Panc1 (cell line): ENCODE data around the gene CLCN7. TPM values are rescaled to one million over a fixed set of nuclear protein-coding genes. Genes with fewer than 3 reads are reported as not detected.

Experiments
- ATAC-seq: fragments of 200-7000 bp; cut with Tn5 transposase; 2 replicates; pipeline ENCODE4 v1.9.1; 2020; ENCODE audit warnings: mild to moderate bottlenecking, moderate library complexity
- BruUV-seq: library from RNA; stranded (reverse); fragments of 400-500 nt; replicated peaks from 2 replicates; lab custom pipeline; 2021; lab: Mats Ljungman, UMichigan
- CTCF ChIA-PET: fragments of 300-600 bp; sonication (Branson Sonifier 250); formaldehyde crosslinking; loops from one replicate; lab custom pipeline; 2022; ENCODE audit warnings: antibody characterized with exemption; lab: Charles Lee
- POLR2A ChIA-PET: fragments of 300-600 bp; sonication (Branson Sonifier 250); formaldehyde crosslinking; loops from one replicate; lab custom pipeline; 2022; ENCODE audit warnings: antibody characterized with exemption; lab: Charles Lee
- DNase-seq: peaks from one replicate; pipeline ENCODE4 v3.0.0-alpha.2; 2010; ENCODE audit warnings: low read depth, low spot score
- H3K27ac ChIP-seq: 2 replicates; pipeline ENCODE4 v1.5.1; 2011; ENCODE audit warnings: mild to moderate bottlenecking, low read length, inconsistent platforms
- H3K27me3 ChIP-seq: fragments of 200-500 bp; sonication (Bioruptor generic); 2 replicates; pipeline ENCODE4 v1.6.0; 2014; ENCODE audit warnings: low read length, inconsistent platforms; ENCODE audit not compliant: control insufficient read depth, insufficient read depth
- H3K36me3 ChIP-seq: fragments of 200-500 bp; sonication (Bioruptor generic); 2 replicates; pipeline ENCODE4 v1.5.1; 2014; ENCODE audit warnings: inconsistent platforms, mild to moderate bottlenecking, low read length, moderate library complexity; ENCODE audit not compliant: control insufficient read depth, insufficient read depth
- H3K4me1 ChIP-seq: 2 replicates; pipeline ENCODE4 v1.5.1; 2011; ENCODE audit warnings: inconsistent platforms, mild to moderate bottlenecking, low read length, moderate library complexity; ENCODE audit not compliant: control insufficient read depth, insufficient read depth
- H3K4me3 ChIP-seq, 2 experiments: 2 replicates each; pipeline ENCODE4 v1.5.1; 2011 to 2012; ENCODE audit warnings: low read depth in 2 of 2, low read length in 2 of 2, mild to moderate bottlenecking in 2 of 2, inconsistent platforms in 1 of 2, moderate library complexity in 1 of 2
- H3K9me3 ChIP-seq: fragments of 200-500 bp; sonication (Bioruptor generic); 2 replicates; pipeline ENCODE4 v1.5.1; 2014; ENCODE audit warnings: low read depth, mild to moderate bottlenecking, inconsistent platforms, low read length, moderate library complexity; ENCODE audit not compliant: control insufficient read depth, insufficient read depth
- CTCF ChIP-seq: fragments of 450-650 bp; IDR thresholded peaks from 2 replicates; pipeline ENCODE4 v1.5.1; 2017; ENCODE audit warnings: mild to moderate bottlenecking
- POLR2AphosphoS5 ChIP-seq: IDR thresholded peaks from 2 replicates; pipeline ENCODE4 v1.6.1; 2012; ENCODE audit warnings: mild to moderate bottlenecking, low read depth, low read length, moderate library complexity
- REST ChIP-seq, 2 experiments: IDR thresholded peaks; 2 replicates each; pipeline ENCODE4 v1.6.1; 2011 to 2012; ENCODE audit warnings: low read depth in 2 of 2, control low read depth in 1 of 2, low read length in 1 of 2, mild to moderate bottlenecking in 1 of 2, moderate library complexity in 1 of 2; ENCODE audit not compliant: insufficient read depth in 1 of 2
- SIN3A ChIP-seq: IDR thresholded peaks from 2 replicates; pipeline ENCODE4 v1.6.1; 2012; ENCODE audit warnings: low read depth, mild to moderate bottlenecking, low read length, moderate library complexity, borderline replicate concordance; ENCODE audit not compliant: insufficient read depth
- TCF7L2 ChIP-seq: IDR thresholded peaks from 2 replicates; pipeline ENCODE4 v1.6.1; 2011; ENCODE audit warnings: mild to moderate bottlenecking, low read depth, low read length, inconsistent platforms
- in situ Hi-C: cut with HindIII; loops from 2 replicates; pipeline ENCODE4 v1.10.0; 2016; ENCODE audit warnings: low sequenced_read_pairs, low pct_unique_long_range_greater_than_20kb
- intact Hi-C: fragments of 100-400 bp; cut with micrococcal nuclease; formaldehyde crosslinking; loops from one replicate; pipeline ENCODE4 v1.10.0; 2022; ENCODE audit not compliant: unreplicated experiment
- total RNA-seq: library from RNA; stranded (reverse); gene quantifications from one replicate; pipeline ENCODE4 v1.2.1, GENCODE V29; 2021; ENCODE audit not compliant: unreplicated experiment

Gene CLCN7
- total RNA-seq, 1 experiment from 2014 or later: 179 TPM

DNA sequence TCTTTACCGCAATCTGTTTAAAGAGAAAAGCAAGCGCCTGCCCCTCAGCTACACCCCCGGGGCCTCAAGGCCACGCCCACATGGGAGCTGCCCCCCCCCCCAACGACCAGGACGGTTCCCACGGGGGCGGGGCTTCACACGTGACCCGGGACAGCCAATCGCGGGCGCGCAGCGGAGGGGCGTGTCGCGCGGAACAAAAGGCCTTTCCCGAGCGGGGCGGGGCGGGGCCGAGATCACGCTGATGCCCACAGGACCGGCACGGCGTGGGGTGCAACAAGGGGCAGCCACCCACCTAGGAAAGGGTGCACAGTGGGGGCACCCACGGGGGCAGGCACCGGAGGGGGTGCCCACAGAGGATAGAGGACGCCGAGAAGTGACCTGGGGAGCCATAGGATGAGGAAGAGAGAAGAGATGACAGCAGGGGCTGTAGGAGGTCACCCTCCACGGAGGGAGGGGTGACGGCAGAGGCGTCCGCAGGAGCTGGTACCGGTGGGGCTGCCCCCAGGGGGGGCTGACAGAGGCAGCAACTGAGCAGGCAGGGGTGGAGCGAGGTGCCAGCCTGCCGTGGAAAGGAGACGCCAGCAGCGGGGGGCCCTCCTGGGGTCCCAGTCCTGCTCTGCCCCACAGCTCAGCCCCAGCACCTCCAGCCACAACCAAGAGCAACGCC lies 66.5 kb downstream of the CLCN7 start:
- Histone ChIP-seq H3K27ac (peak overlapping the region; percentile 14), H3K9me3 (no peaks in the 10 kb centered on the region), H3K4me3 (peak overlapping the region; percentile 61 to 74), H3K27me3 (no peaks in the 10 kb centered on the region), H3K36me3 (no peaks in the 10 kb centered on the region), H3K4me1 (no peaks in the 10 kb centered on the region)
- intact Hi-C loops (no loop called here), in situ Hi-C loops (no loop called here)
- CTCF ChIA-PET: no interaction called here
- DNase-seq: no peak
- no TSS peak for BruUV-seq
- TF ChIP-seq TCF7L2: no peak; the same call in 1 of the 2 replicates
- POLR2A ChIA-PET: interaction anchor here (0.5 to 0.6 kb wide), 2 partner anchors 47 to 386 kb away, joined by 3 to 15 read pairs; no protein-coding TSS in a partner anchor
- ATAC-seq: peak; percentile 94

DNA sequence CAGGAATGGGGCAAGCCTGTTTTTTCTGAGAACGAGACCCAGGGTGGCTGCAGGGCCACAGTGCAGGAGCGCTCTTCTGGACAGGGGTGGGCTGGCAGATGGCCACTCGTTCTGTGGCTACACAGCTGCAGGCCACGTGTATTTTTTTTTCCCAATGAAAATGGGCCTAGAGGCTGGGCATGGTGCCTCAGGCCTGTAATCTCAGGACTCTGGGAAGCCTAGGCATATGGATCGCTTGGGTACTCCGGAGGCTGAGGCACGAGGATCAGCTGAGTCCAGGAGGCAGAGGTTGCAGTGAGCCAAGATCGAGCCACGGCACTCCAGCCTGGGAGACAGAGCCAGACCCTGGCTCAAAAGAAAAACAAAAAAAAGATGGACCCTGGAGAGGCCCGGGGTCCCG lies 67.1 kb downstream of the CLCN7 start:
- no peaks in the 10 kb centered on the region for H3K27me3 ChIP-seq
- in situ Hi-C loops: no loop called here
- no TSS peak for BruUV-seq
- DNase-seq (no peak), ATAC-seq (peak; percentile 67)
- H3K4me3 ChIP-seq: peak overlapping the region; percentile 61 to 74
- no peaks in the 10 kb centered on the region for H3K36me3 ChIP-seq
- POLR2A ChIA-PET: interaction anchor here (0.6 kb wide), 1 partner anchor 386 kb away, joined by 3 read pairs; no protein-coding TSS in a partner anchor
- H3K4me1 ChIP-seq: no peaks in the 10 kb centered on the region
- TF ChIP-seq SIN3A (no peak), TCF7L2 (no peak), POLR2AphosphoS5 (no peak), CTCF (no peak), REST (IDR thresholded peaks at IDR 0.05; ENCODE audit: insufficient read depth in 1 of 2, low read depth in 2 of 2, low read length in 1 of 2) (no peak)
- no peak overlapping the region for H3K27ac ChIP-seq
- no peaks in the 10 kb centered on the region for H3K9me3 ChIP-seq
- intact Hi-C loops: no loop called here
- CTCF ChIA-PET: interaction anchor here (0.7 kb wide), 1 partner anchor 23 kb away, joined by 3 read pairs; the partner anchor contains the start of gene PERCC1

GRCh38 chr16:1403733-1404132 lies 71.1 kb downstream of the CLCN7 start:
- Histone ChIP-seq H3K4me1 (no peaks in the 10 kb centered on the region), H3K27me3 (no peaks in the 10 kb centered on the region), H3K4me3 (no peak overlapping the region), H3K27ac (no peak overlapping the region), H3K36me3 (no peaks in the 10 kb centered on the region), H3K9me3 (no peaks in the 10 kb centered on the region)
- no peak for DNase-seq
- no peak for ATAC-seq
- ChIA-PET POLR2A (no interaction called here), CTCF (no interaction called here)
- intact Hi-C loops (no loop called here), in situ Hi-C loops (no loop called here)
- BruUV-seq: no TSS peak
- TF ChIP-seq REST (IDR thresholded peaks at IDR 0.05; ENCODE audit: insufficient read depth in 1 of 2, low read depth in 2 of 2, low read length in 1 of 2): no peak
- TF ChIP-seq SIN3A: no peak
- no peak for TF ChIP-seq CTCF
- TF ChIP-seq POLR2AphosphoS5: no peak
- TF ChIP-seq TCF7L2: no peak
